NCI-H1092 (cell line): ENCODE results near the gene TANGO6.
A peak's percentile ranks its signal among the peaks of the same experiment; 100 is the strongest.
"Not testable (repeated sequence)": the region's sequence is repeated elsewhere in the genome, so short reads cannot be mapped to it uniquely, and the experiment has no call there.

Experiments
- DNase-seq: peaks from one replicate; lab custom pipeline; 2025; lab: John Stamatoyannopoulos, UW

The TANGO6 gene

GRCh38 chr16:69119536-69119935 lies 276.2 kb downstream of the TANGO6 start:
- no peak for DNase-seq

GRCh38 chr16:69120096-69120664 lies 276.8 kb downstream of the TANGO6 start:
- no peak for DNase-seq

- DNase-seq, result peak; percentile 63
These were observed 280.6 kb downstream of the TANGO6 start for GRCh38 chr16:69123910-69124309.

- DNase-seq, result not testable (repeated sequence)
These were observed 281.1 kb downstream of the TANGO6 start for GRCh38 chr16:69124406-69124805.

GRCh38 chr16:69124961-69125360 lies 281.6 kb downstream of the TANGO6 start:
- DNase-seq, result not testable (repeated sequence)

GRCh38 chr16:69126221-69126620 lies 282.9 kb downstream of the TANGO6 start:
- DNase-seq, result no peak

- DNase-seq, result not testable (repeated sequence)
These were observed 283.5 kb downstream of the TANGO6 start for GRCh38 chr16:69126801-69127200.

GRCh38 chr16:69127966-69128510 lies 284.7 kb downstream of the TANGO6 start:
- no peak for DNase-seq

GRCh38 chr16:69130461-69130860 lies 287.1 kb downstream of the TANGO6 start:
- DNase-seq, result no peak

- DNase-seq, result no peak
These were observed 288.0 kb downstream of the TANGO6 start for GRCh38 chr16:69131167-69131838.

GRCh38 chr16:69131839-69132423 lies 288.6 kb downstream of the TANGO6 start:
- DNase-seq, result peak; percentile 64

- peak; percentile 78 for DNase-seq
These were observed 289.3 kb downstream of the TANGO6 start, which contains the start of the genes CHTF8 and UTP4 for GRCh38 chr16:69132424-69133252. CHTF8 (minus strand) TSS chr16:69132588; CDS start chr16:69121458, 11,130 bp downstream. UTP4 (plus strand) TSS chr16:69132649; CDS start chr16:69133460, 811 bp downstream.

- DNase-seq, result no peak
These were observed 290.1 kb downstream of the TANGO6 start for GRCh38 chr16:69133373-69133954.
